Measurements from ENCODE around the gene C15orf40.

- TF ChIP-seq CTCF (IDR thresholded peaks at IDR 0.05) = no peak
- no peak for TF ChIP-seq POLR2AphosphoS5 (IDR thresholded peaks at IDR 0.05)
Measured at GRCh38 chr15:82960766-82961165, 50.7 kb downstream of the C15orf40 start.

All from breast epithelium (tissue), 3 donors.